ENCODE measurements around the gene KDM6A. TPM values are rescaled to one million over a fixed set of nuclear protein-coding genes. Genes with fewer than 3 reads are reported as not detected.

KDM6A gene
- total RNA-seq, 1 donor, result 20.3 TPM

DNA sequence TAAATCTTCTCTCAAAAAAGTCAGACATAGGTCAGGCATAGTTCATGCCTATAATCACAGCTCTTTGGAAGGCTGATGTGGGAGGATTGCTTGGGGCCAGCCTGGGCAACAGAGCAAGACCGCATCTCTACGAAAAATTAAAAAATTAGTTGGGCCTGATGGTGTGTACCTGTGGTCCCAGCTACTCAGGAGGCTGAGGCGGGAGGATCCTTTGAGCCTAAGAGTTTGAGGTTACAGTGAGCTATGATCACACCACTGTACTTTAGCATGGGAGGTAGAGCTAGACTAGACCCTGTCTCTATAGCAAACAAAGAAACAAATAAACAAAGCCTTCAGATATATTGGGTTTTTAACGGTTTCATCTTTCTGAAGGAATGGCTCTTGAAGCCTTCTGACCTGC, 265.5 kb downstream of the KDM6A start:
- no peak overlapping the region for H2AFZ ChIP-seq (ENCODE audit: low read length)
- no peak overlapping the region for H3K4me2 ChIP-seq (ENCODE audit: insufficient read depth, low read length)
- H3K36me3 ChIP-seq (ENCODE audit: insufficient read depth, low read length), result no peaks in the 10 kb centered on the region
- no peak overlapping the region for H3K27ac ChIP-seq (ENCODE audit: low read depth, low read length)
- peaks cover 9% of the 10 kb centered on the region for H3K27me3 ChIP-seq (ENCODE audit: insufficient read depth, low read length)
- H3K9me3 ChIP-seq (ENCODE audit: low read depth, low read length), result no peaks in the 10 kb centered on the region
- no peak overlapping the region for H3K4me3 ChIP-seq (ENCODE audit: insufficient read depth, low read length)
- no peaks in the 10 kb centered on the region for H3K79me2 ChIP-seq (ENCODE audit: insufficient read depth, low read length)
- DNase-seq (ENCODE audit: insufficient read length, low spot score, missing footprints), result no peak
- no peaks in the 10 kb centered on the region for H4K20me1 ChIP-seq (ENCODE audit: insufficient read depth, low read length)
- no peaks in the 10 kb centered on the region for H3K4me1 ChIP-seq (ENCODE audit: insufficient read depth, low read length)
- TF ChIP-seq, protein P1, sequence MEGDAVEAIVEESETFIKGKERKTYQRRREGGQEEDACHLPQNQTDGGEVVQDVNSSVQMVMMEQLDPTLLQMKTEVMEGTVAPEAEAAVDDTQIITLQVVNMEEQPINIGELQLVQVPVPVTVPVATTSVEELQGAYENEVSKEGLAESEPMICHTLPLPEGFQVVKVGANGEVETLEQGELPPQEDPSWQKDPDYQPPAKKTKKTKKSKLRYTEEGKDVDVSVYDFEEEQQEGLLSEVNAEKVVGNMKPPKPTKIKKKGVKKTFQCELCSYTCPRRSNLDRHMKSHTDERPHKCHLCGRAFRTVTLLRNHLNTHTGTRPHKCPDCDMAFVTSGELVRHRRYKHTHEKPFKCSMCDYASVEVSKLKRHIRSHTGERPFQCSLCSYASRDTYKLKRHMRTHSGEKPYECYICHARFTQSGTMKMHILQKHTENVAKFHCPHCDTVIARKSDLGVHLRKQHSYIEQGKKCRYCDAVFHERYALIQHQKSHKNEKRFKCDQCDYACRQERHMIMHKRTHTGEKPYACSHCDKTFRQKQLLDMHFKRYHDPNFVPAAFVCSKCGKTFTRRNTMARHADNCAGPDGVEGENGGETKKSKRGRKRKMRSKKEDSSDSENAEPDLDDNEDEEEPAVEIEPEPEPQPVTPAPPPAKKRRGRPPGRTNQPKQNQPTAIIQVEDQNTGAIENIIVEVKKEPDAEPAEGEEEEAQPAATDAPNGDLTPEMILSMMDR (IDR thresholded peaks at IDR 0.05; ENCODE audit: extremely low read depth, low read depth, low read length), result no peak

DNA sequence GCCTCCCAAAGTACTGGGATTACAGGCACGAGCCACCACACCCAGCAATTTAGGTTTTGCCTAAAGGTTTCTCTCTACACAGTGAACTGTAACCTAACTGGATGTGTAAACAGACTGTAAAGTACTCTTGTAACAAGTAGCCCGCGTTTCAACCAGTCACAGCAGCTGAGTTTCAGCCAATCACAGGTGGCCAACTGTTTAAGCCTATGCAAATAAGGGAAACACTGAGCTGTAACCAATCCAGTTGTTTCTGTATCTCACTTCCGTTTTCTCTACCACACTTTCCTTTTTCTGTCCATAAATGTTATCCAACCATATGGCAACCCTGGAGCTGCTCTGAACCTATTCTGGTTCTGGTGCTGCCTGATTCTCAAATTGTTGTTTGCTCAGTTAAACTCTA, 267.8 kb downstream of the KDM6A start:
- H3K4me2 ChIP-seq (ENCODE audit: insufficient read depth, low read length), result no peak overlapping the region
- no peak for DNase-seq (ENCODE audit: insufficient read length, low spot score, missing footprints)
- no peak overlapping the region for H3K4me3 ChIP-seq (ENCODE audit: insufficient read depth, low read length)
- no peaks in the 10 kb centered on the region for H3K4me1 ChIP-seq (ENCODE audit: insufficient read depth, low read length)
- H3K9me3 ChIP-seq (ENCODE audit: low read depth, low read length), result no peaks in the 10 kb centered on the region
- H3K36me3 ChIP-seq (ENCODE audit: insufficient read depth, low read length), result no peaks in the 10 kb centered on the region
- no peaks in the 10 kb centered on the region for H3K79me2 ChIP-seq (ENCODE audit: insufficient read depth, low read length)
- no peak overlapping the region for H3K27ac ChIP-seq (ENCODE audit: low read depth, low read length)
- H3K27me3 ChIP-seq (ENCODE audit: insufficient read depth, low read length), result peaks cover 5% of the 10 kb centered on the region
- no peaks in the 10 kb centered on the region for H4K20me1 ChIP-seq (ENCODE audit: insufficient read depth, low read length)
- TF ChIP-seq, protein P1 (IDR thresholded peaks at IDR 0.05; ENCODE audit: extremely low read depth, low read depth, low read length), result no peak
- no peak overlapping the region for H2AFZ ChIP-seq (ENCODE audit: low read length)

DNA sequence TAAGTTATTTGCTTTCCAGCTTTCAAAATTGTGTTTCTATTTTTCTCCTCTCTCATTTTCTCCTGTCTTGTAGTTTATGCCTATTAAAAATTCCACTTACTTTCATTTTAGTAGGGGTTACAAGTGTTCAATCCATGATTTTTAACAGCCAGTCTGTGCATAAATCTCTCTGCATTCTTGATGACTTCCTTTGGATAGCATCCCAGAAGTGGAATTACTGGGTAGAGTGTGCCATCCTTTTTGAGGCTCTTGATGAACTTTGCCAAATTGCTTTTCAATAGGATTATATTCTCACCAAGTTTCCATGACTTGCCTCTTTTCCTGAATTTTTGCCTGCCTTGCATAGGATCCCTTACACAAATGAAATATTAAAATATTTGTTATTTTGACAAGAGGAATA, 269.2 kb downstream of the KDM6A start:
- Histone ChIP-seq H3K36me3 (ENCODE audit: insufficient read depth, low read length) (no peaks in the 10 kb centered on the region), H3K79me2 (ENCODE audit: insufficient read depth, low read length) (no peaks in the 10 kb centered on the region), H3K4me1 (ENCODE audit: insufficient read depth, low read length) (no peaks in the 10 kb centered on the region), H4K20me1 (ENCODE audit: insufficient read depth, low read length) (no peaks in the 10 kb centered on the region), H2AFZ (ENCODE audit: low read length) (no peak overlapping the region), H3K4me3 (ENCODE audit: insufficient read depth, low read length) (no peak overlapping the region), H3K4me2 (ENCODE audit: insufficient read depth, low read length) (no peak overlapping the region), H3K27ac (ENCODE audit: low read depth, low read length) (no peak overlapping the region), H3K9me3 (ENCODE audit: low read depth, low read length) (no peaks in the 10 kb centered on the region), H3K27me3 (ENCODE audit: insufficient read depth, low read length) (peaks cover 8% of the 10 kb centered on the region)
- TF ChIP-seq, protein P1 (IDR thresholded peaks at IDR 0.05; ENCODE audit: extremely low read depth, low read depth, low read length), result no peak
- no peak for DNase-seq (ENCODE audit: insufficient read length, low spot score, missing footprints)

DNA sequence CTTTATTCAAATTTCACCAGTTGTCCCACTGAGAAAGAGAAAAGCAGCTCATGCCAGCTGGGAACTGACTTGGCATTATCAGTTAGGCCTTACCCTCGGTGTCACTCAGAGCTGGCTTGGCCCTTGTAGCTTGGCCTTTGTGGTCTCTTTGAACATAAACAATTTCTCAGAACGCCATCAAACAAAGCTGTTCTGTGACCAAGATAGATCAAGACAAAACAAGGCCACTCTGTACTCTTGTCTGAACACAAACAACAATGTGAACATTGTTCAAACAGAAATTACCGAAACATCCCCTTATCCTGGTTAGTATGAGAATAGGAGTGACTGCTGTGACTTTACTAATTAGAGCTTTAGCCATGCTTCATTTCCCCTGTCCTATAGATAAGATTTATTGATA, 270.5 kb downstream of the KDM6A start:
- H4K20me1 ChIP-seq (ENCODE audit: insufficient read depth, low read length), result no peaks in the 10 kb centered on the region
- no peak for DNase-seq (ENCODE audit: insufficient read length, low spot score, missing footprints)

More for the DNA sequence above, 270.5 kb downstream of the KDM6A start:
- TF ChIP-seq, protein P1 (IDR thresholded peaks at IDR 0.05; ENCODE audit: extremely low read depth, low read depth, low read length), result no peak
- no peak overlapping the region for H3K4me3 ChIP-seq (ENCODE audit: insufficient read depth, low read length)
- H3K9me3 ChIP-seq (ENCODE audit: low read depth, low read length), result no peaks in the 10 kb centered on the region
- H3K79me2 ChIP-seq (ENCODE audit: insufficient read depth, low read length), result no peaks in the 10 kb centered on the region
- H3K4me1 ChIP-seq (ENCODE audit: insufficient read depth, low read length), result no peaks in the 10 kb centered on the region
- H3K27me3 ChIP-seq (ENCODE audit: insufficient read depth, low read length), result peaks cover 8% of the 10 kb centered on the region
- no peaks in the 10 kb centered on the region for H3K36me3 ChIP-seq (ENCODE audit: insufficient read depth, low read length)
- no peak overlapping the region for H2AFZ ChIP-seq (ENCODE audit: low read length)
- no peak overlapping the region for H3K4me2 ChIP-seq (ENCODE audit: insufficient read depth, low read length)
- no peak overlapping the region for H3K27ac ChIP-seq (ENCODE audit: low read depth, low read length)
